ENCODE data around the gene YY1. TPM values are rescaled to one million over a fixed set of nuclear protein-coding genes. Genes with fewer than 3 reads are reported as not detected.
A peak's percentile ranks its signal among the peaks of the same experiment; 100 is the strongest.

Gene YY1
- polyA plus RNA-seq, 3 donors, result 13.3 to 35.2 (median 15.7) TPM

GRCh38 chr14:100214770-100215083 lies 24.2 kb upstream of the YY1 start:
- Histone ChIP-seq H4K20me1 (ENCODE audit: insufficient read depth, low read length) (no peaks in the 10 kb centered on the region), H3K9me3 (replicated peaks in 1 of 2; ENCODE audit: control insufficient read depth in 1 of 2, insufficient read depth in 1 of 2, low read length in 2 of 2) (no peaks in the 10 kb centered on the region), H3K4me2 (replicated peaks; ENCODE audit: extremely low read depth, low read length, poor library complexity, severe bottlenecking) (peak overlapping the region; percentile 91), H3K79me2 (ENCODE audit: insufficient read depth, low read length) (peaks cover 12% of the 10 kb centered on the region), H3K27me3 (ENCODE audit: control insufficient read depth in 2 of 2, insufficient read depth in 2 of 2, low read length in 2 of 2) (no peaks in the 10 kb centered on the region), H3K4me3 (replicated peaks in 1 of 3; ENCODE audit: low read depth in 2 of 3, low read length in 3 of 3) (peak overlapping the region; percentile 63 to 87 (median 83)), H3K36me3 (replicated peaks in 1 of 2; ENCODE audit: control insufficient read depth in 1 of 2, insufficient read depth in 2 of 2, low read length in 2 of 2) (no peaks in the 10 kb centered on the region), H3K4me1 (ENCODE audit: control insufficient read depth in 1 of 2, insufficient read depth in 2 of 2, low read length in 2 of 2) (peaks cover 16 to 26% of the 10 kb centered on the region in 2 donors), H2AFZ (ENCODE audit: insufficient read depth, low read depth, low read length, poor library complexity, severe bottlenecking) (peak overlapping the region; percentile 79), H3K27ac (ENCODE audit: low read depth in 1 of 2, low read length in 2 of 2) (peak overlapping the region; percentile 66 to 93), H3K9ac (ENCODE audit: insufficient read depth, low read length, poor library complexity, severe bottlenecking) (peak overlapping the region; percentile 95)
- TF ChIP-seq, protein P1, sequence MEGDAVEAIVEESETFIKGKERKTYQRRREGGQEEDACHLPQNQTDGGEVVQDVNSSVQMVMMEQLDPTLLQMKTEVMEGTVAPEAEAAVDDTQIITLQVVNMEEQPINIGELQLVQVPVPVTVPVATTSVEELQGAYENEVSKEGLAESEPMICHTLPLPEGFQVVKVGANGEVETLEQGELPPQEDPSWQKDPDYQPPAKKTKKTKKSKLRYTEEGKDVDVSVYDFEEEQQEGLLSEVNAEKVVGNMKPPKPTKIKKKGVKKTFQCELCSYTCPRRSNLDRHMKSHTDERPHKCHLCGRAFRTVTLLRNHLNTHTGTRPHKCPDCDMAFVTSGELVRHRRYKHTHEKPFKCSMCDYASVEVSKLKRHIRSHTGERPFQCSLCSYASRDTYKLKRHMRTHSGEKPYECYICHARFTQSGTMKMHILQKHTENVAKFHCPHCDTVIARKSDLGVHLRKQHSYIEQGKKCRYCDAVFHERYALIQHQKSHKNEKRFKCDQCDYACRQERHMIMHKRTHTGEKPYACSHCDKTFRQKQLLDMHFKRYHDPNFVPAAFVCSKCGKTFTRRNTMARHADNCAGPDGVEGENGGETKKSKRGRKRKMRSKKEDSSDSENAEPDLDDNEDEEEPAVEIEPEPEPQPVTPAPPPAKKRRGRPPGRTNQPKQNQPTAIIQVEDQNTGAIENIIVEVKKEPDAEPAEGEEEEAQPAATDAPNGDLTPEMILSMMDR (IDR thresholded peaks at IDR 0.05), result no peak
- WGBS (ENCODE audit: insufficient coverage), result 7% methylated on average over 6 of the region's 12 CpGs
- H3K27ac Mint-ChIP-seq, result peak overlapping the region; percentile 81 to 92 (median 90)
- intact Hi-C loops (cut with micrococcal nuclease), result no loop called here
- no peaks in the 10 kb centered on the region for H3K36me3 Mint-ChIP-seq
- H3K27me3 Mint-ChIP-seq (ENCODE audit: low read depth in 3 of 3), result no peaks in the 10 kb centered on the region
- H3K4me3 Mint-ChIP-seq, result peak overlapping the region; percentile 78 to 88
- peaks cover 20% of the 10 kb centered on the region for H3K4me1 Mint-ChIP-seq
- H3K9me3 Mint-ChIP-seq, result no peaks in the 10 kb centered on the region
- no peak for DNase-seq

DNA sequence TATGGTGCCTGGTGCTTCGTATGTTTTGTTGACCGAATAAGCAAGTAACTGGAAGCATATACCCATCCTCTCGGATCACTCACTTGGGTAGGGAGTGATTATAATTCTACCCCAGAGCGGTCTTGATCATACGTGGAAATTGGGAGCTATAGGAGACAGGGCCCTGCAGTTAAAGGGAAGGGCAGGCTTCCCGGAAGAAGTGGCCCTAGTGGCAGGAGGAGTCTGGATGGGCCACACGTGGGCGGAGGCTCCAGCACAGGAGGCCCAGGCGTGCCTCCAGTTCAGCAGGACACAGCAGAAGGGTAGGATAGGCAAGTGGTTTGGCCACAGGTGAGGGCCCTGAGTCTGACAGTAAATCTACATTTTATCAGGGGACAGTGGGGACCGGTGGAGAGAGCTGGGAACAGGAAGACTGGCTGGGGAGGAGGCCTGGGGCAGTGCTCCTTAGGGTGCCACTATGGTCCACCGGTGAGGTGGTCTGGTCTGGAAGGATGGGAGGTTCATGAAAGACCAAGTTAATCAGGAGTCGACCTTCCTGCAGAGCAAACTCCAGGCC lies 23.5 kb upstream of the YY1 start:
- Mint-ChIP-seq H3K27me3 (ENCODE audit: low read depth in 3 of 3) (no peaks in the 10 kb centered on the region), H3K9me3 (no peaks in the 10 kb centered on the region), H3K27ac (peak overlapping the region in 3 of 7 donors; percentile 35 to 92 (median 83)), H3K36me3 (no peaks in the 10 kb centered on the region), H3K4me1 (peaks cover 20% of the 10 kb centered on the region), H3K4me3 (peak overlapping the region; percentile 49 to 88)
- H3K36me3 ChIP-seq (replicated peaks in 1 of 2; ENCODE audit: control insufficient read depth in 1 of 2, insufficient read depth in 2 of 2, low read length in 2 of 2), result no peaks in the 10 kb centered on the region
- peak overlapping the region in 1 of 2 donors; percentile 93 for H3K27ac ChIP-seq (ENCODE audit: low read depth in 1 of 2, low read length in 2 of 2)
- no peaks in the 10 kb centered on the region for H4K20me1 ChIP-seq (ENCODE audit: insufficient read depth, low read length)
- no peaks in the 10 kb centered on the region for H3K27me3 ChIP-seq (ENCODE audit: control insufficient read depth in 2 of 2, insufficient read depth in 2 of 2, low read length in 2 of 2)
- DNase-seq, result no peak
- peaks cover 16% of the 10 kb centered on the region for H3K79me2 ChIP-seq (ENCODE audit: insufficient read depth, low read length)
- peak overlapping the region; percentile 79 for H2AFZ ChIP-seq (ENCODE audit: insufficient read depth, low read depth, low read length, poor library complexity, severe bottlenecking)
- H3K9me3 ChIP-seq (replicated peaks in 1 of 2; ENCODE audit: control insufficient read depth in 1 of 2, insufficient read depth in 1 of 2, low read length in 2 of 2), result no peaks in the 10 kb centered on the region
- no peak overlapping the region for H3K9ac ChIP-seq (ENCODE audit: insufficient read depth, low read length, poor library complexity, severe bottlenecking)
- TF ChIP-seq, protein P1 (IDR thresholded peaks at IDR 0.05), result no peak
- H3K4me3 ChIP-seq (replicated peaks in 1 of 3; ENCODE audit: low read depth in 2 of 3, low read length in 3 of 3), result no peak overlapping the region
- peaks cover 17 to 27% of the 10 kb centered on the region in 2 donors for H3K4me1 ChIP-seq (ENCODE audit: control insufficient read depth in 1 of 2, insufficient read depth in 2 of 2, low read length in 2 of 2)
- 95% methylated on average over 7 of the region's 12 CpGs for WGBS (ENCODE audit: insufficient coverage)
- intact Hi-C loops (cut with micrococcal nuclease), result no loop called here
- H3K4me2 ChIP-seq (replicated peaks; ENCODE audit: extremely low read depth, low read length, poor library complexity, severe bottlenecking), result peak overlapping the region; percentile 91

All from CD14-positive monocyte (primary cell).